Endothelial cell of umbilical vein (primary cell): ENCODE results near the gene C10orf53. TPM values are rescaled to one million over a fixed set of nuclear protein-coding genes. Genes with fewer than 3 reads are reported as not detected.

Experiments used
- BruUV-seq: library from RNA; stranded (reverse); fragments of 400-500 nt; replicated peaks from 2 replicates; lab custom pipeline; 2021; lab: Mats Ljungman, UMichigan
- CTCF ChIA-PET: fragments of 300-600, 350-600 bp; sonication (Branson Sonifier 250); formaldehyde crosslinking; loops from one replicate; lab custom pipeline; 2021; ENCODE audit warnings: antibody characterized with exemption, inconsistent platforms; lab: Charles Lee
- POLR2A ChIA-PET: fragments of 300-600, 350-600 bp; sonication (Branson Sonifier 250); formaldehyde crosslinking; loops from one replicate; lab custom pipeline; 2021; ENCODE audit warnings: antibody characterized with exemption, inconsistent platforms; lab: Charles Lee
- DNase-seq: peaks from one replicate; pipeline ENCODE4 v3.0.0-alpha.2; 2011; ENCODE audit warnings: low read depth, low spot score
- FAIRE-seq: peaks from 2 replicates; lab custom pipeline; 2011; peaks lifted over from hg19 to GRCh38; lab: Jason Lieb, UNC
- H2AFZ ChIP-seq: 2 replicates; pipeline ENCODE4 v1.6.0; 2012; ENCODE audit warnings: low read depth, low read length, control low read depth, inconsistent platforms
- H3K27ac ChIP-seq: 2 replicates; pipeline ENCODE4 v1.5.1; 2011; ENCODE audit warnings: low read depth, mild to moderate bottlenecking, control low read depth, low read length, moderate library complexity; ENCODE audit not compliant: insufficient read depth
- H3K27me3 ChIP-seq, 2 experiments: 2 replicates each; pipeline versions ENCODE4 v1.6.0 to v1.6.1; 2011; ENCODE audit warnings: low read length in 2 of 2, mixed read lengths in 1 of 2; ENCODE audit not compliant: control insufficient read depth in 2 of 2, insufficient read depth in 2 of 2
- H3K36me3 ChIP-seq, 2 experiments: 2 replicates in 1 of 2; 3 replicates in 1 of 2; pipeline ENCODE4 v1.5.1; 2011; ENCODE audit warnings: low read length in 2 of 2, mild to moderate bottlenecking in 1 of 2, moderate library complexity in 1 of 2; ENCODE audit not compliant: control insufficient read depth in 2 of 2, insufficient read depth in 2 of 2; ENCODE audit errors: extremely low read depth in 1 of 2
- H3K4me1 ChIP-seq: 3 replicates; pipeline ENCODE4 v1.5.1; 2011; ENCODE audit warnings: mild to moderate bottlenecking, low read length; ENCODE audit not compliant: control insufficient read depth, insufficient read depth; ENCODE audit errors: extremely low read depth
- H3K4me2 ChIP-seq: 2 replicates; pipeline ENCODE4 v1.6.1; 2011; ENCODE audit warnings: low read length, control low read depth, mixed read lengths; ENCODE audit not compliant: insufficient read depth
- H3K4me3 ChIP-seq, 3 experiments: fragments of 200-600 bp in 1 of 3; sonication (generic), shearing (Covaris generic) in 1 of 3; replicated peaks in 1 of 3; 2 replicates each; pipeline ENCODE4 v1.5.1; 2011 to 2016; ENCODE audit warnings: control low read depth in 3 of 3, low read length in 3 of 3, mild to moderate bottlenecking in 2 of 3, inconsistent platforms in 1 of 3, low read depth in 1 of 3, moderate library complexity in 1 of 3; ENCODE audit not compliant: insufficient read depth in 1 of 3
- H3K79me2 ChIP-seq: 2 replicates; pipeline ENCODE4 v1.6.0; 2012; ENCODE audit warnings: low read length, inconsistent platforms; ENCODE audit not compliant: control insufficient read depth, insufficient read depth
- H3K9ac ChIP-seq: replicated peaks from 2 replicates; pipeline ENCODE3; 2011; ENCODE audit warnings: low read length, control low read depth; ENCODE audit not compliant: insufficient read depth; ENCODE audit errors: extremely low read depth
- H3K9me1 ChIP-seq: replicated peaks from 3 replicates; pipeline ENCODE4 v1.6.0; 2011; ENCODE audit warnings: mild to moderate bottlenecking, low read length; ENCODE audit not compliant: control insufficient read depth, insufficient read depth; ENCODE audit errors: extremely low read depth
- H3K9me3 ChIP-seq: replicated peaks from 2 replicates; pipeline ENCODE4 v1.5.1; 2012; ENCODE audit warnings: low read length, inconsistent platforms; ENCODE audit not compliant: control insufficient read depth, insufficient read depth
- H4K20me1 ChIP-seq: replicated peaks from 2 replicates; pipeline ENCODE3; 2011; ENCODE audit warnings: mild to moderate bottlenecking, low read length; ENCODE audit not compliant: control insufficient read depth, insufficient read depth; ENCODE audit errors: extremely low read depth
- EZH2 ChIP-seq: IDR thresholded peaks from 2 replicates; pipeline ENCODE4 v1.6.1; 2012; ENCODE audit warnings: borderline replicate concordance, low read depth, mild to moderate bottlenecking, moderate library complexity, low read length, inconsistent platforms; ENCODE audit not compliant: severe bottlenecking
- FOS ChIP-seq: IDR thresholded peaks from 2 replicates; pipeline ENCODE4 v1.6.1; 2011; ENCODE audit warnings: mild to moderate bottlenecking, low read length, moderate library complexity, borderline replicate concordance; ENCODE audit not compliant: insufficient read depth
- GATA2 ChIP-seq: IDR thresholded peaks from 2 replicates; pipeline ENCODE4 v1.7.0; 2011; ENCODE audit warnings: low read depth, mild to moderate bottlenecking, moderate library complexity, mixed read lengths, low read length; ENCODE audit not compliant: insufficient read length, insufficient read depth
- JUN ChIP-seq: IDR thresholded peaks from 2 replicates; pipeline ENCODE4 v1.6.1; 2011; ENCODE audit warnings: borderline replicate concordance, low read depth; ENCODE audit not compliant: insufficient read length, insufficient read depth
- MYC ChIP-seq: IDR thresholded peaks from one replicate; pipeline ENCODE4 v1.6.1; 2011; ENCODE audit warnings: mild to moderate bottlenecking, low read depth, low read length
- POLR2A ChIP-seq: IDR thresholded peaks from 2 replicates; pipeline ENCODE4 v1.6.1; 2012; ENCODE audit warnings: low read depth, mild to moderate bottlenecking, control low read depth, low read length
- POLR2AphosphoS5 ChIP-seq: IDR thresholded peaks from 2 replicates; pipeline ENCODE4 v1.6.1; 2012; ENCODE audit warnings: low read depth, mild to moderate bottlenecking, control low read depth, low read length, moderate library complexity; ENCODE audit not compliant: insufficient read depth
- dilution Hi-C: fragments of 300-500 bp; cut with MboI; formaldehyde crosslinking; loops from one replicate; pipeline ENCODE4 v1.15.0; 2019; ENCODE audit warnings: low sequenced_read_pairs; ENCODE audit not compliant: extremely low pct_ligation_motif_present
- intact Hi-C: fragments of 100-400 bp; cut with micrococcal nuclease; formaldehyde crosslinking; loops from one replicate; pipeline ENCODE4 v1.10.0; 2022
- polyA plus RNA-seq, 4 experiments: library from polyadenylated mRNA; depleted of rRNA in 3 of 4; stranded (reverse) in 3 of 4; unstranded in 1 of 4; fragments of >200 nt; gene quantifications; 2 replicates each; pipeline versions ENCODE4 v1.2.1 to v1.2.3, GENCODE V29; 2011 to 2012; ENCODE audit warnings: missing spikeins in 1 of 4
- total RNA-seq: library from RNA; stranded (reverse); gene quantifications from 2 replicates; pipeline ENCODE4 v1.2.3, GENCODE V29; 2021
- TF ChIP-seq, protein P1 (sequence below): IDR thresholded peaks from 2 replicates; pipeline ENCODE4 v1.6.1; 2011; ENCODE audit not compliant: insufficient read depth, insufficient read length
- TF ChIP-seq, protein P2 (sequence below), 2 donors: IDR thresholded peaks; 1 replicate in 1 of 2; 2 replicates in 1 of 2; pipeline ENCODE4 v1.5.1; 2011; ENCODE audit warnings: low read length in 2 of 2, mild to moderate bottlenecking in 2 of 2, moderate library complexity in 2 of 2, control low read depth in 1 of 2, inconsistent platforms in 1 of 2, low read depth in 1 of 2; ENCODE audit not compliant: insufficient read depth in 1 of 2; ENCODE audit errors: extremely low read depth in 1 of 2

The C10orf53 gene
- total and polyA plus RNA-seq, 2 donors (not counting 3 experiments of a cell fraction or from before 2014, with no cell fraction given), result not detected

DNA sequence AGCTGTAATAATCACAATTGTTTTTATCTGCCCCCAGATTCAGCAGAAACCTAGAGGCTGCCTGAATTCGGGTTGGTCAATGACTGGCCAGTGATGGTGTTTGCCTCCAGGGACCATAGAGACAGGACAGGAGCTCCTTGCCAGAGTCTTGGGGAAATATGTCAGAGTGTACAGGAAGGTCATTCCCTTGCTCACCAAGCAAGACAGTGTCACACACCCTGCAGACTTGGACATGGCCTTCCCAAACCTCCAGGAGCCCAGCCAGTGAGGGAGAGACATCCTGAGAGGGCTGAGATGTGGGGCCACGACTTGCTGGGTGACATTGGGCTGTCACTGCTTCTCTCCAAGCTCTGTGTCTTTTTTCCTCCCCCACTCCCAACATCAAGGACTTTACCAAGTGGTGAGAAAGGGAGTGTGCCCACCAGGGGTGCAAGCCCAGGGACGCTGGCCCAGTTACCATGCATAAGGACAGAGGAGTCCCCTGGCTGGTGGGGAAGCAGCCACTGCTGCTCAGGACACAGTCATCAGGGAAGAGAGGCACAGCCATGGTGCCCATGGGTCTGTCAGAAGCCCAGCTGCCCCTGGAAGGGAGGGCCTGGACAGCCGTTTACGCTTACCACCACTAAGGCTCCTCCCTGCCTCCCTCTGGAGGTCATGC lies 25.3 kb upstream of the C10orf53 start:
- peaks cover 0 to under 1% of the 10 kb centered on the region in 2 experiments for H3K27me3 ChIP-seq
- POLR2A ChIA-PET, result no interaction called here
- no peak for FAIRE-seq
- no peak overlapping the region for H3K4me3 ChIP-seq
- no peak for DNase-seq
- H3K9ac ChIP-seq, result no peak overlapping the region
- H3K27ac ChIP-seq, result no peak overlapping the region
- no peak overlapping the region for H3K4me2 ChIP-seq
- no peaks in the 10 kb centered on the region for H3K36me3 ChIP-seq
- H3K9me3 ChIP-seq, result no peaks in the 10 kb centered on the region
- no peaks in the 10 kb centered on the region for H3K4me1 ChIP-seq
- H3K79me2 ChIP-seq, result no peaks in the 10 kb centered on the region
- BruUV-seq, result no TSS peak
- H2AFZ ChIP-seq, result no peak overlapping the region
- H4K20me1 ChIP-seq, result no peaks in the 10 kb centered on the region
- intact Hi-C loops (no loop called here), dilution Hi-C loops (no loop called here)
- CTCF ChIA-PET, result no interaction called here
- no peaks in the 10 kb centered on the region for H3K9me1 ChIP-seq
- no peak for TF ChIP-seq JUN
- no peak for TF ChIP-seq POLR2A
- no peak for TF ChIP-seq FOS
- TF ChIP-seq, protein P1, sequence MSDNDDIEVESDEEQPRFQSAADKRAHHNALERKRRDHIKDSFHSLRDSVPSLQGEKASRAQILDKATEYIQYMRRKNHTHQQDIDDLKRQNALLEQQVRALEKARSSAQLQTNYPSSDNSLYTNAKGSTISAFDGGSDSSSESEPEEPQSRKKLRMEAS, result no peak
- no peak for TF ChIP-seq GATA2
- TF ChIP-seq, protein P2, sequence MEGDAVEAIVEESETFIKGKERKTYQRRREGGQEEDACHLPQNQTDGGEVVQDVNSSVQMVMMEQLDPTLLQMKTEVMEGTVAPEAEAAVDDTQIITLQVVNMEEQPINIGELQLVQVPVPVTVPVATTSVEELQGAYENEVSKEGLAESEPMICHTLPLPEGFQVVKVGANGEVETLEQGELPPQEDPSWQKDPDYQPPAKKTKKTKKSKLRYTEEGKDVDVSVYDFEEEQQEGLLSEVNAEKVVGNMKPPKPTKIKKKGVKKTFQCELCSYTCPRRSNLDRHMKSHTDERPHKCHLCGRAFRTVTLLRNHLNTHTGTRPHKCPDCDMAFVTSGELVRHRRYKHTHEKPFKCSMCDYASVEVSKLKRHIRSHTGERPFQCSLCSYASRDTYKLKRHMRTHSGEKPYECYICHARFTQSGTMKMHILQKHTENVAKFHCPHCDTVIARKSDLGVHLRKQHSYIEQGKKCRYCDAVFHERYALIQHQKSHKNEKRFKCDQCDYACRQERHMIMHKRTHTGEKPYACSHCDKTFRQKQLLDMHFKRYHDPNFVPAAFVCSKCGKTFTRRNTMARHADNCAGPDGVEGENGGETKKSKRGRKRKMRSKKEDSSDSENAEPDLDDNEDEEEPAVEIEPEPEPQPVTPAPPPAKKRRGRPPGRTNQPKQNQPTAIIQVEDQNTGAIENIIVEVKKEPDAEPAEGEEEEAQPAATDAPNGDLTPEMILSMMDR (IDR thresholded peaks at IDR 0.05; ENCODE audit: extremely low read depth in 1 of 2, insufficient read depth in 1 of 2, low read depth in 1 of 2, low read length in 2 of 2), result no peak
- no peak for TF ChIP-seq POLR2AphosphoS5
- no peak for TF ChIP-seq MYC
- TF ChIP-seq EZH2, result no peak
